Lower leg skin (tissue), 3 donors: ENCODE results near the gene GORASP1.

ENCODE experiments used
- CTCF ChIP-seq, 3 donors: fragments of 450-650 bp; IDR thresholded peaks; one replicate each; pipeline ENCODE4 v1.5.1; 2016; ENCODE audit warnings: antibody characterized with exemption in 3 of 3, mild to moderate bottlenecking in 3 of 3, moderate library complexity in 2 of 3
- POLR2A ChIP-seq, 2 donors: fragments of 450-650 bp; IDR thresholded peaks; one replicate each; pipeline ENCODE4 v1.6.1; 2016 to 2017; ENCODE audit warnings: antibody characterized with exemption in 2 of 2, mild to moderate bottlenecking in 1 of 2, moderate library complexity in 1 of 2

GRCh38 chr3:39082666-39083313 lies 24.6 kb downstream of the GORASP1 start:
- TF ChIP-seq CTCF (IDR thresholded peaks at IDR 0.05): no peak
- TF ChIP-seq POLR2A (IDR thresholded peaks at IDR 0.05): no peak
